ENCODE data around the gene GAS7. TPM values are rescaled to one million over a fixed set of nuclear protein-coding genes. Genes with fewer than 3 reads are reported as not detected.

GAS7 gene
- total RNA-seq, 1 experiment from 2014 or later = 12.3 TPM

GRCh38 chr17:9905078-9905415, 293.4 kb downstream of the GAS7 start, which contains the start of gene RCVRN:
RCVRN (minus strand) TSS chr17:9905271; CDS start chr17:9905180, 91 bp downstream.
- Mint-ChIP-seq H3K4me3 (no peak within 1 kb of the TSS), H3K27me3 (ENCODE audit: low read depth) (no peaks in the 10 kb centered on the region; the same call in 1 of the 2 replicates), H3K36me3 (no peaks in the 10 kb centered on the region), H3K4me1 (peaks cover 16% of the 10 kb centered on the region), H3K9me3 (no peaks in the 10 kb centered on the region), H3K27ac (no peak within 1 kb of the TSS)
- TF ChIP-seq MXD4 (CRISPR knock-in tag; IDR thresholded peaks at IDR 0.05; ENCODE audit: borderline replicate concordance) (no peak), MLX (CRISPR knock-in tag; IDR thresholded peaks at IDR 0.05) (no peak), NR3C1 (CRISPR knock-in tag; conservative IDR thresholded peaks at IDR 0.05; ENCODE audit: low read depth) (no peak), SOX15 (CRISPR knock-in tag; IDR thresholded peaks at IDR 0.05) (no peak)
- ChIA-PET CTCF (interaction anchor here (0.6 to 2.8 kb wide), 17 partner anchors 8 to 713 kb away, joined by 3 to 19 read pairs (median 3); no protein-coding TSS in a partner anchor), POLR2A (no interaction called here)
- ATAC-seq (no peak), DNase-seq (ENCODE audit: low spot score) (no peak)

- Mint-ChIP-seq H3K4me1 (peaks cover 16% of the 10 kb centered on the region), H3K27ac (no peak overlapping the region), H3K9me3 (no peaks in the 10 kb centered on the region), H3K36me3 (no peaks in the 10 kb centered on the region), H3K27me3 (ENCODE audit: low read depth) (no peaks in the 10 kb centered on the region; the same call in 1 of the 2 replicates), H3K4me3 (no peak overlapping the region)
- ChIA-PET POLR2A (no interaction called here), CTCF (interaction anchor here (0.6 to 2.8 kb wide), 9 partner anchors 7 to 104 kb away, joined by 3 to 19 read pairs (median 6); no protein-coding TSS in a partner anchor)
- TF ChIP-seq JUN (CRISPR knock-in tag; IDR thresholded peaks at IDR 0.05) (no peak), ATF1 (CRISPR knock-in tag; IDR thresholded peaks at IDR 0.05) (no peak), ATF6 (CRISPR knock-in tag; IDR thresholded peaks at IDR 0.05) (no peak), ZNF423 (CRISPR knock-in tag; IDR thresholded peaks at IDR 0.05) (no peak), ELF4 (CRISPR knock-in tag; IDR thresholded peaks at IDR 0.05; ENCODE audit: low read depth) (no peak), ZNF532 (CRISPR knock-in tag; IDR thresholded peaks at IDR 0.05; ENCODE audit: borderline replicate concordance) (no peak), FOXK1 (CRISPR knock-in tag; IDR thresholded peaks at IDR 0.05) (no peak), TP53 (CRISPR knock-in tag; IDR thresholded peaks at IDR 0.05) (no peak), NR2C2 (CRISPR knock-in tag; IDR thresholded peaks at IDR 0.05) (no peak), ZSCAN18 (CRISPR knock-in tag; IDR thresholded peaks at IDR 0.05) (no peak), ATF3 (CRISPR knock-in tag; conservative IDR thresholded peaks at IDR 0.05) (no peak), ZNF232 (CRISPR knock-in tag; IDR thresholded peaks at IDR 0.05) (no peak), ZNF425 (CRISPR knock-in tag; conservative IDR thresholded peaks at IDR 0.05) (no peak)
- ATAC-seq = no peak
- no peak for DNase-seq (ENCODE audit: low spot score)
Observed at GRCh38 chr17:9904277-9905077, 293.9 kb downstream of the GAS7 start.

All from WTC11 (cell line).